ENCODE measurements around the gene DLG2.

Gene DLG2

DNA sequence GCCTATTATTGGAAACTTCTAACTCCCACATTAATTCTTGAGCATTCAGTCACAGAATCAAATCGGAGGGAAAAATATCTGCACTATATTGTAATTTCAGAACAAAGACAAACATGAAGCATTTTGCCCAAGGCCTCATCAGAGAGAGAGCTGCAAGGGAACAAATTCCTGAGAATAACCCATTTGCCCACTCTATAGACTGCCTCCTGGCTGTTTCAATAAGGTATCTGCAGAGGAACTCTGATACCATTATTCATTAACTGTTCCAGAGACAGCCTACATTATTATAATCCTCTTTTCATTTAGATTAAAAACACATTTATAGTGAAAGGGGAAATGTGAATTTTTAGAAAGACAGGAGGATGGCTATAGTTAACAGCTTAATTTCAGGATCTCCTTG is 663.9 kb downstream of the DLG2 start:
- DNase-seq = no peak

DNA sequence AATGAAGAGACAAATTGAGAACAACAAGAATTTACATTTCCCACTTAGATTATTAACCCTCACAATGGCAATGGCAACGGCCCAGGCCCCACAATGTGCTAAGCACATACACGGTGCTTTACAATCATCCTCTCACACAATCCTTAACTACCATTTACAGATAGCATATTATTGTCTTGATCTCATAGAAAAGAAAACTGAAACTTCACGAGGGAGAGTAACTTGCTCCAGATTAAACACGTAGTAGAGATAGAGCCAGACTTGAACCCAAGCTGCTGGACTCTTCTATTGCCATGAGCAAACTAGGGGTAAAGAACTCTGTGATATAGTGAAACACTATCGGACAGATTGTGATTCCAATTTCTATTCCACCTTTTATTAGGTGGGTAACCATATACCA is 665.1 kb downstream of the DLG2 start:
- no peak for DNase-seq

GRCh38 chr11:84958295-84958694 is 668.8 kb downstream of the DLG2 start:
- no peak for DNase-seq

GRCh38 chr11:84950569-84951270 is 676.4 kb downstream of the DLG2 start:
- no peak for DNase-seq

GRCh38 chr11:84947970-84948580 is 679.1 kb downstream of the DLG2 start:
- DNase-seq = no peak

DNA sequence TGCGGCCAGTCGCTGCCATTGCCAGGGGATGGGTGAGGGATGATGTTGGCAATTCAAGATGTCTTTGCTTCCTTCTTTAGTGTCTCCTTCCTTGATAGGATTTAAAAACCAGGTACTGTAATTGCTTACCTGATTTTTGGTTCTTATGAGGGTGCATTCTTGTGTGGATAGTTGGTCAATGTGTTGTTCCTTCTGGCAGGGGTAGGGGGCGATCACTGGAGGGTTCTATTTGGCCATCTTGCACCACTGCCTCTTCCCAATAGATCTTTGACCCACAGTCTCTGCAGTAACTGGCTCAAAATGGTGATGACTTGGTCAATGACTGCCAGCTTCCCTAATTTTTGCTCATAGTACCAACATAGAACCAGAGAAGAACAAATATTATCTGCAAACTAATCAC is 680.1 kb downstream of the DLG2 start:
- DNase-seq = no peak

DNA sequence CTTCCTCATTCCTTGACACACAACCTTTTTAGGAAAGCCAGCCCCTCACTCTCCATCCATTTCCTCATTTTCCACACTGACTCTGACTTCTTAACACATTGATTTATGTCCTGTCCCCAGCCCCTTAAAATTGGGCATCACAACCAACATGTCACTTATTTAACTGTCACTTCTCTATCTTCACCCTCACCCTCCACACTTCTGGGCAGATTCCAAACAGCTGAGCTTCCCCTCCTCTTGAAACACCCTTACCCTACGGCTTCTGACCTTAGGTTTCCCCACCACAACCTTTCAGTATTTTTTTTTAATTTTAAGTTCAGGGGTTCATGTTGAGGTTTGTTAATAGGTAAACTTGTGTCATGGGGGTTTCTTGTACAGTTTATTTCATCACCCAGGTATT is 696.3 kb downstream of the DLG2 start:
- peak in 1 of 2 experiments; percentile 13 for DNase-seq

- DNase-seq = no peak
Observed at GRCh38 chr11:84929738-84930137, 697.4 kb downstream of the DLG2 start.

- no peak for DNase-seq
Observed at GRCh38 chr11:84924154-84924692, 702.9 kb downstream of the DLG2 start.

GRCh38 chr11:84923489-84923888 is 703.7 kb downstream of the DLG2 start:
- no peak for DNase-seq

DNA sequence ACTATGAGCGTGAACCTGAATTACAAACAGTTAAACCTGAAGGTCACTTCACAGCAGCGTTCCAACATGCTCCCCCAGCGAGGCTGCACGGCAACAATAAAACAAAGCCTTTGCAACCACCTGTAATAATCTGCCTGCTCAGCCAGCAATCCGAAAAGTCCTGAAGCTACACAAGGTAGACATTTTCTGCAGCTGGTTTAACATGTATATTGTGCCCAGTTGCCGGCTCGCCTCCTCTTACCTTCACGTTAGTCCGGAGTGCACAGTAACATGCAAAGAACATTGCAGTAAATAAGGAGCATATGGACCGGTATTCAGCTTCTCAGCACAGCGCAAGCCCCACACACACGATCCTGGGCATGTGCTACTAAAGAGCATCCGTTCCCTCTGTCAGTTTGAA is 704.3 kb downstream of the DLG2 start:
- no peak for DNase-seq

- DNase-seq = no peak
Observed at GRCh38 chr11:84922212-84922805, 704.8 kb downstream of the DLG2 start.

- DNase-seq = no peak
Observed at GRCh38 chr11:84914511-84914910, 712.6 kb downstream of the DLG2 start.

GRCh38 chr11:84909740-84910139 is 717.4 kb downstream of the DLG2 start:
- no peak for DNase-seq

- DNase-seq = no peak
Observed at GRCh38 chr11:84906995-84907394, 720.1 kb downstream of the DLG2 start.

- no peak for DNase-seq
Observed at GRCh38 chr11:84905411-84905810, 721.7 kb downstream of the DLG2 start.

DNA sequence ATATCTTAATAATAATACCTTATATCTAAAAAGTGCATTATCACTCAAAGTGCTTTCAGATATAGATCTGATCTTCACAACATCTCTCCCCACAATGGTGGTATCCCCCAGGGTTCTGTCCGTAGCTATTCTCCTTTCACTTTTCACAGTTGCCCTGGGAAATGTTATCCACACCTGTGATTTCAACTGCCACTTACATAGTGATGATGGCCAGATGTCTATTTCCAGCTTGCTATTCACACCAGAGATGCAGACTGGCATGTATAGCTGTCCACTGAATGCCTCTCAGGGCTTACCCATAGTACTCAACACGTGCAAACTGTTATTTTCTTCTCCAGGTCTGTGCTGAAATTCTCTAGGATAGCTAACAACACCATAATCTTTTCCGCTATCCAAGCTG is 724.7 kb downstream of the DLG2 start:
- no peak for DNase-seq

GRCh38 chr11:84901991-84902390 is 725.2 kb downstream of the DLG2 start:
- DNase-seq = no peak

GRCh38 chr11:84899740-84900139 is 727.4 kb downstream of the DLG2 start:
- DNase-seq = peak; percentile 1 to 34

DNA sequence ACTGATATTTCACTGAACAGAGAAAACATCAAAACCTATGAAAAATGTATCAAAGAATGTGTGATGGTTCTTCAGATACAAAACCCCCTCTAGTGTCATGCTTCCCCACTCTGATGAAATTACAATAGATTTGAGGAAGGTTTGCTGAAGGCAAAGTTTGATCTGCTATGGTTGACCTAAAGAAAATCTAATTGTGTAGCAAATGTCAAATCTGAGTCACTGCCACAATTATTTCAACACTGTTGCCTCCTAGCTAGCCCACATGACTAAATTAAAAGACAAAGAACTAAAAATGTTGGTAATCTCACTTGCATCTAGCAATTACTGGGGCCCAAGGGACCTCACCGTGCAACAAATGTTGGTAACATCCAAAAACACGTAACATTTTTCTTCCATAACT is 728.0 kb downstream of the DLG2 start:
- DNase-seq = no peak

GRCh38 chr11:84894666-84895065 is 732.5 kb downstream of the DLG2 start:
- no peak for DNase-seq

DNA sequence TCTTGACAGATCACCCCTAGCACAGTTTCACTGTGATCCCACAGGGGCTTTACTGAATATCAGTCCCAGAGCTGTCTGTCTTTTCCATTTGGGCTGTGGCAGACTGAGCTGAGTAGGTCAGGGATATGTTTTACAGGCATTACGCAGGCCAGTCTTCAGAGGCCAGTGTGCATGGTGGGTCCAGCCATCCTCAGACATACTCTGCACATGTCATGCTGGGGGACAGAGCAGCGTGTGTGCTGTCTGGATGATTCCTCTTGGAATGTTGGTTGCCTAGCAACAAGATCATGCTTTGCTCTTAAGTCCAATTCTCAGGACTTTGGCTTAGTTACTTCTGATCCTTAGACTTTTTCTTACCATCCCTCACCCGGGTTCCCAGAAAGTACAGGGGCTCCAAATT is 736.5 kb downstream of the DLG2 start:
- no peak for DNase-seq

DNA sequence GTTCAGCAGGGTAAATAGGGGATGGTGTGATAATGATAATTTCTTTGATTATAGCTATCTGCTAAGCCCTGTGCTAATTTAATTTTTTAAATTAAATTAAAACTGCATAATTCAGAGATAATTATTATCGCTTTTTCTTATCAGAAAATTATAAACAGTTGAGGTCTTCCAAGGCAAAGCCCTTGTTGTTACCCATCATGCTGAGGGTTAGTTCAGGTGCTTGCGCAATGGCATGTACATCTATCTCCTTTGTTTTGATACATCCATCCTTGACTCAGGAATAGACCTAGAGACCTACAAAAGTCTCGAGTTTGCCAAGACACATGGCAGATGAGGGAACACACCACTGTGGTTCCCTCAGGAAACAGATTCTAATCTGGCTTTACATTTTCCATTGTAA is 737.6 kb downstream of the DLG2 start:
- DNase-seq = no peak

GRCh38 chr11:84887055-84887629 is 740.0 kb downstream of the DLG2 start:
- DNase-seq = no peak
